ENCODE data around the gene VGLL4. TPM values are rescaled to one million over a fixed set of nuclear protein-coding genes. Genes with fewer than 3 reads are reported as not detected.

Gene VGLL4
- total RNA-seq, 1 donor from 2014 or later = 146 TPM

DNA sequence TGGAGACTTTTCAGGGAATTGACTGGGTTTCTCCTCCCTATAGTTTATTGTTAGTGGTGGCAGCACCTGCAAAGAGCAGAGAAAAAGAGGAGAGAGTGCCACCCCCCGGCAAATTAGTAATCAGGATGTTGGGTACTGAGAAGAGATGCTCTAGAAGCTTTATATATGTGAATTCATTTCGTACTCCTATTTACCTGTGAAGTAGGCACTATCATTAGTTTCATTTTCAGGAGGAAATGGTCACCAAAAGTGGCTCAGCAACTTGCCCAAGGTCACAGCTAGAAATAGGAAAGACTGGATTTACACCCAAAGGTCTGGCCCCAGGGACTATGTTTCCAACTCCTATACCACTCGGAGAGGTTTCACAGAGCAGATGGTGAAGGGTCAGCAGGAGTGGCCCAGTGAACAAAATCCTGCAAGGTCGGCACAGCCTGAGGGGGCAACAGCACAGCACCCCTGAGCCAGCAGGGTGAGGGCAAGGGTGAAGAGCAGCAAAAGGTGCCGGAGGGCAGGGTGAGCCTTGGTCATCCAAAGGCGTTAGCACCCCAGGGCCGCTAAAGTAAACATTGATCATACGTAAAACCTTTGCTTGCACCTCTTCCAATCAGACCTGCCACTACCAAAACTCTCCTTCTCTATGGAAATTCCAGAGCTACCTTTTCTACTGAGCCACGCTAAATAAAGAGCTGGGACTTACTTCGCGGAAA is 23.6 kb downstream of the VGLL4 start:
- no peak for DNase-seq (ENCODE audit: low spot score in 2 of 2)
- Histone ChIP-seq H3K4me3 (no peak overlapping the region), H3K27ac (no peak overlapping the region), H3K4me1 (peaks cover 4 to 43% of the 10 kb centered on the region in 2 donors), H3K9me3 (no peaks in the 10 kb centered on the region), H3K27me3 (no peaks in the 10 kb centered on the region), H3K36me3 (no peaks in the 10 kb centered on the region)
- TF ChIP-seq, protein P1, sequence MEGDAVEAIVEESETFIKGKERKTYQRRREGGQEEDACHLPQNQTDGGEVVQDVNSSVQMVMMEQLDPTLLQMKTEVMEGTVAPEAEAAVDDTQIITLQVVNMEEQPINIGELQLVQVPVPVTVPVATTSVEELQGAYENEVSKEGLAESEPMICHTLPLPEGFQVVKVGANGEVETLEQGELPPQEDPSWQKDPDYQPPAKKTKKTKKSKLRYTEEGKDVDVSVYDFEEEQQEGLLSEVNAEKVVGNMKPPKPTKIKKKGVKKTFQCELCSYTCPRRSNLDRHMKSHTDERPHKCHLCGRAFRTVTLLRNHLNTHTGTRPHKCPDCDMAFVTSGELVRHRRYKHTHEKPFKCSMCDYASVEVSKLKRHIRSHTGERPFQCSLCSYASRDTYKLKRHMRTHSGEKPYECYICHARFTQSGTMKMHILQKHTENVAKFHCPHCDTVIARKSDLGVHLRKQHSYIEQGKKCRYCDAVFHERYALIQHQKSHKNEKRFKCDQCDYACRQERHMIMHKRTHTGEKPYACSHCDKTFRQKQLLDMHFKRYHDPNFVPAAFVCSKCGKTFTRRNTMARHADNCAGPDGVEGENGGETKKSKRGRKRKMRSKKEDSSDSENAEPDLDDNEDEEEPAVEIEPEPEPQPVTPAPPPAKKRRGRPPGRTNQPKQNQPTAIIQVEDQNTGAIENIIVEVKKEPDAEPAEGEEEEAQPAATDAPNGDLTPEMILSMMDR (IDR thresholded peaks at IDR 0.05) = no peak
- intact Hi-C loops (cut with DNase I) = no loop called here

DNA sequence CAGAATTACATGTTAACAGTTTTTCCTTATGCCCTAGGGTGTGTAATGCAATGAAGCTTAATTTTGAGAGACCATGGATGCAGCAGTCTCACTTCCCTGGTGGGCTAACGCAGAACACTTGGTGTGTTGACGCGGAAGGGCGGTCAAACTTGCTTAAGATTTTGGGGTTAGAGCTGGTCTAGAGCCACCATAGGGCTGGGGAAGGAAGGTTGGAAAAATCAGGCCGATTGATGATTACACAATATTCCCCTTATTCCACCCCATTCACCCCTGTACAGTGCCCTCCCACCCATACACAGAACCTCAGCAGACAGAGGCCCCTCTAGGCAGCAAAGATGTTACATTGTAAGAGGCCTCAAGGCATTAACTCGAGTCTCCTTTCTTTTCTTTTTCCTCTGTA is 24.3 kb downstream of the VGLL4 start:
- TF ChIP-seq, protein P1 (IDR thresholded peaks at IDR 0.05) = no peak
- Histone ChIP-seq H3K4me1 (peaks cover 0 to 36% of the 10 kb centered on the region in 2 donors), H3K4me3 (no peak overlapping the region), H3K27ac (no peak overlapping the region), H3K36me3 (no peaks in the 10 kb centered on the region), H3K27me3 (no peaks in the 10 kb centered on the region), H3K9me3 (no peaks in the 10 kb centered on the region)
- DNase-seq (ENCODE audit: low spot score in 2 of 2) = no peak
- intact Hi-C loops (cut with DNase I) = no loop called here

DNA sequence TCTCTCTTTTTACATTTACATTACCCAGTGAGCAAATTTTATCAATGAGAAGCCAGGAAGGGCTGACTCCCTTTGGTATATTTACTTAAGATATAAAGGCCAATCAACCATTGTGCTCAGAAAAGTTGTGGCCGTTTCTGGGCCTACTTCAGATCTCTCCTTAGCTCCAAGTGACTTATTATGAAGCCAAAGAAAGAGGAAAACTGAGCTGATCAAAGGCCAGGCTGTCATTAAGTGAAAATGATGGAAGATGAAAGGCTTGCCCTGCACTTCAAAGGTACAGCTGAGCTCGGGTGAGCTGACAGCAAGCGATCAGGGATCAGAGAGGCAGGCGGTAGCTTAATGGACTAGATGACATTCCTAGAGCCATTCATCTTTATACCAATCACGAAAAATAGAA is 24.8 kb downstream of the VGLL4 start:
- Histone ChIP-seq H3K27me3 (no peaks in the 10 kb centered on the region), H3K4me3 (no peak overlapping the region), H3K4me1 (peaks cover 2 to 33% of the 10 kb centered on the region in 2 donors), H3K27ac (no peak overlapping the region), H3K36me3 (no peaks in the 10 kb centered on the region), H3K9me3 (no peaks in the 10 kb centered on the region)
- intact Hi-C loops (cut with DNase I) = no loop called here
- no peak for DNase-seq (ENCODE audit: low spot score in 2 of 2)
- TF ChIP-seq, protein P1 (IDR thresholded peaks at IDR 0.05) = no peak

DNA sequence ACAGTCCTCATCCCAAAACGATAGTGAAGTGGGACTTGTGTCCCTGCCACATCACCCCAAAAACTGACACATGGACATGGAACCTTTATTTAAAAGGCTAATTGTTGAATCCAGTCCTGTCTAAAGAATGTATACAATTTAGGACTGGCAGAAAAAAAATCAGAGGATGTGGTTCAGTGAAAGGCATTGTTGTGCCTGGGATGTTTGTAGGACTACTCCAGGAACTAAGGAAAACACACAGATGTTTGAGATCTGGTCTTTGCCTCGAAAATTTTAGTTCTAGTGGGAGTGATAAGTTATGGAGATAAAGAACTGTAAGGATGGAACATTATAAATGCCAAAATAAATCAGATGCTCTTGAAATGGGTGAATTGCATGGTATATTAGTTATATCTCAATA is 27.2 kb downstream of the VGLL4 start:
- no peak overlapping the region for H3K27ac ChIP-seq
- intact Hi-C loops (cut with DNase I) = no loop called here
- H3K27me3 ChIP-seq = no peaks in the 10 kb centered on the region
- peaks cover 5 to 37% of the 10 kb centered on the region in 2 donors for H3K4me1 ChIP-seq
- DNase-seq (ENCODE audit: low spot score in 2 of 2) = no peak
- no peaks in the 10 kb centered on the region for H3K36me3 ChIP-seq
- no peak overlapping the region for H3K4me3 ChIP-seq
- TF ChIP-seq, protein P1 (IDR thresholded peaks at IDR 0.05) = no peak
- no peaks in the 10 kb centered on the region for H3K9me3 ChIP-seq

DNA sequence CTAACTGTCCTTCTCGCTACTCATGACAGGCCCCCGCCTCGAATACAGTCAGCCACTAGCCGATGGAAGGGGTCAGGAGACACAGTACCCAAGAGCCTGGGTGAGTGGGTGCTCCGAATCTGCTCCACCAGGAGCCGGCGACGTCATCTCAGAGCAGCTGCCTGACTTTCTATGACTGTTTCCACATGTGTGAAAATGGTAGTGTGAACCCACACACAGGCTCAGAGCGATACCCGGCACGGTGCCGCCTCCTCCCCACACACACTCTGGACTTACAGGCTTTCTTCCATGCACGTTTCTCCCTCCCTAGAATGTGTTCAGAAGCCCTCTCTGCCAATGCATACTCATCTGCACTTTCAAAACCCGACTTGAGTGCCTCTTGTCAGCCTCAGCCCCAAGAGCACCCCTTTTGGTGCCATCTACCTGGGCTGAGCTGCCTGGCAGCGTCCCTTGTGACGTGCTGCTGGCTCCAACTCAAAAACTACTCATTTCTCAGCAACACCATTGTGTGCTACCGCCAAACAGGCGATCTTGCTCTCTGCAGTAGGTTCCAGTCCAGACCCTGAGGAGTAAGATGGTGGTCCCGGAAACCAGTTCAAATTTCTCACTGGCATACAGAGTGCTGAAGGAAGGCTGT is 29.7 kb downstream of the VGLL4 start:
- no peak overlapping the region for H3K4me3 ChIP-seq
- no peaks in the 10 kb centered on the region for H3K27me3 ChIP-seq
- peaks cover 9 to 28% of the 10 kb centered on the region in 2 donors for H3K4me1 ChIP-seq
- intact Hi-C loops (cut with DNase I) = no loop called here
- TF ChIP-seq, protein P1 (IDR thresholded peaks at IDR 0.05) = no peak
- H3K9me3 ChIP-seq = no peaks in the 10 kb centered on the region
- no peak for DNase-seq (ENCODE audit: low spot score in 2 of 2)
- no peak overlapping the region for H3K27ac ChIP-seq
- no peaks in the 10 kb centered on the region for H3K36me3 ChIP-seq

Data from ascending aorta (tissue), 2 donors.